ENCODE measurements around the gene IPO13. TPM values are rescaled to one million over a fixed set of nuclear protein-coding genes. Genes with fewer than 3 reads are reported as not detected.

IPO13 gene
- total RNA-seq, 4 donors from 2014 or later = 21.1 to 48.1 (median 42.0) TPM

DNA sequence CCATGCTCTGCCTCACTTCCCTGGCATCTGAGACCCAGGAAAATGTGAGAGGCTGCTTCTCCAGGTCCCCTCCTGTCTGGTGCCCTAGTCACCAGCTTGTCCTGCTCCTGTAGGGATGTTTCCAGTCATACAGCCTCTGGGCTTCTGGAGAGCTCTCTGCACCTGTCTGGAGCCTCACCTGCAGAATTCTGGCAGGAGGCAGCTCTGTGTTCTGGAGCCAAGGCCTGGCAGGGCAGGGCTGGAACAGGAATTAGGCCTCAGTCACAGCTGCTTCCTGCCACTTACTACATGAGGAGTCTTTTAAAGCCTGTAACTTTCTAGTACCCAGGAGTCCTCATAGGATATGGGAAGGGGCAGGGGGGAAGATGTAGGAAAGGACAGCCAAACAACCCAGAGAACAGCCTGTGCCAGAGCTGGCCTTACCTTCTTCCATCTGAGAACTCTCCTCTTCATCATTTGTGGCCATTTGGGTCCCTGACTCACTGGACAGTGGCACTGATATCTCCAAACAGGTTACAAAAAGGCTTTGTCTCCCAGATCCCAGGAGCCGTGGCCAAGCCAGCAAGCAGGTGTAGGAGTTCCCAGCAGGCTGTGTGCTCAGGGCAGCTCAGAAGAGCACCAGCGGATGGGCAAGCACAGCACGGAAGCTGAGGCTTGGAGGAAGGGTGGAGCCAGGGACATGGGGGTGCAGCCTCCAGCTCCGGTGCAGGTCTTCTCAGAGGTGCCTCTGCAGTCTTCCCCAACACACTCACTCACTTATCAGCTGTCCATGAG is 44.5 kb upstream of the IPO13 start:
- 93 to 96% methylated on average over 4 of the region's 4 CpGs for WGBS, 2 donors
- intact Hi-C loops (cut with DNase I) = no loop called here
- Histone ChIP-seq H3K36me3 (peaks cover 0 to 3% of the 10 kb centered on the region in 2 donors), H3K27me3 (no peaks in the 10 kb centered on the region), H3K4me1 (no peaks in the 10 kb centered on the region), H3K9me3 (no peaks in the 10 kb centered on the region), H3K27ac (no peak overlapping the region), H3K4me3 (replicated peaks in 1 of 3) (no peak overlapping the region)
- TF ChIP-seq POLR2A (IDR thresholded peaks at IDR 0.05) = no peak
- TF ChIP-seq, protein P1, sequence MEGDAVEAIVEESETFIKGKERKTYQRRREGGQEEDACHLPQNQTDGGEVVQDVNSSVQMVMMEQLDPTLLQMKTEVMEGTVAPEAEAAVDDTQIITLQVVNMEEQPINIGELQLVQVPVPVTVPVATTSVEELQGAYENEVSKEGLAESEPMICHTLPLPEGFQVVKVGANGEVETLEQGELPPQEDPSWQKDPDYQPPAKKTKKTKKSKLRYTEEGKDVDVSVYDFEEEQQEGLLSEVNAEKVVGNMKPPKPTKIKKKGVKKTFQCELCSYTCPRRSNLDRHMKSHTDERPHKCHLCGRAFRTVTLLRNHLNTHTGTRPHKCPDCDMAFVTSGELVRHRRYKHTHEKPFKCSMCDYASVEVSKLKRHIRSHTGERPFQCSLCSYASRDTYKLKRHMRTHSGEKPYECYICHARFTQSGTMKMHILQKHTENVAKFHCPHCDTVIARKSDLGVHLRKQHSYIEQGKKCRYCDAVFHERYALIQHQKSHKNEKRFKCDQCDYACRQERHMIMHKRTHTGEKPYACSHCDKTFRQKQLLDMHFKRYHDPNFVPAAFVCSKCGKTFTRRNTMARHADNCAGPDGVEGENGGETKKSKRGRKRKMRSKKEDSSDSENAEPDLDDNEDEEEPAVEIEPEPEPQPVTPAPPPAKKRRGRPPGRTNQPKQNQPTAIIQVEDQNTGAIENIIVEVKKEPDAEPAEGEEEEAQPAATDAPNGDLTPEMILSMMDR (IDR thresholded peaks at IDR 0.05) = no peak
- no peak for DNase-seq

DNA sequence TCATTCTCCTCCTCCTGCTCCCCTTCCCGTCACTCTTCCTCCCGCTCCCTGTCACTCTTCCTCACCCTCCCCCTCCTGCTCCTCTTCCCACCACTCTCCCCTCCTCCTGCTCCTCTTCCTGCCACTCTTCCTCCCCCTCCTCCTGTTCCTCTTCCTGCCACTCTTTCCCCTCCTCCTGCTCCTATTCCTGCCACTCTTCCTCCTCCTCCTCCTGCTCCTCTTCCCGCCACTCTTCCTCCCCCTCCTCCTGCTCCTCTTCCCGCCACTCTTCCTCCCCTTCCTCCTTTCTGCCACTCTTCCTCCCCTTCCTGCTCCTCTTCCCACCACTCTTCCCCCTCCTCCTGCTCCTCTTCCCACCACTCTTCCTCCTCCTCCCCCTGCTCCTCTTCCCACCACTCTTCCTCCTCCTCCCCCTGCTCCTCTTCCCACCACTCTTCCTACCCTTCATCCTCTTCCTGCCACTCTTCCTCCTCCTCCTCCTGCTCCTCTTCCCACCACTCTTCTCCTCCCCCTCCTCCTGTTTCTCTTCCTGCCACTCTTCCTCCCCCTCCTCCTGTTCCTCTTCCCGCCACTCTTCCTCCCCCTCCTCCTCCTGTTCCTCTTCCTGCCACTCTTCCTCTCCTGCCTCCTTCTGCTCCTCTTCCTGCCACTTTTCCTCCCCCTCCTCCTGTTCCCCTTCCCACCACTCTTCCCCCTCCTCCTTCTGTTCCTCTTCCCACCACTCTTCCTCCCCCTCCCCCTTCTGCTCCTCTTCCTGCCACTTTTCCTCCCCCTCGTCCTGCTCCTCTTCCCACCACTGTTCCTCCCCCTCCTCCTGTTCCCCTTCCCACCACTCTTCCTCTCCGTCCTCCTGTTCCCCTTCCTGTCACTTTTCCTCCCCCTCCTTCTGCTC is 41.8 kb upstream of the IPO13 start:
- Histone ChIP-seq H3K9me3 (no peaks in the 10 kb centered on the region), H3K4me3 (replicated peaks in 1 of 3) (no peak overlapping the region), H3K27ac (no peak overlapping the region), H3K4me1 (no peaks in the 10 kb centered on the region), H3K27me3 (no peaks in the 10 kb centered on the region), H3K36me3 (no peaks in the 10 kb centered on the region)
- intact Hi-C loops (cut with DNase I) = no loop called here
- 62 to 83% methylated on average over 7 of the region's 7 CpGs for WGBS, 2 donors
- TF ChIP-seq POLR2A (IDR thresholded peaks at IDR 0.05) = no peak
- TF ChIP-seq, protein P1 (IDR thresholded peaks at IDR 0.05) = no peak
- no peak for DNase-seq

DNA sequence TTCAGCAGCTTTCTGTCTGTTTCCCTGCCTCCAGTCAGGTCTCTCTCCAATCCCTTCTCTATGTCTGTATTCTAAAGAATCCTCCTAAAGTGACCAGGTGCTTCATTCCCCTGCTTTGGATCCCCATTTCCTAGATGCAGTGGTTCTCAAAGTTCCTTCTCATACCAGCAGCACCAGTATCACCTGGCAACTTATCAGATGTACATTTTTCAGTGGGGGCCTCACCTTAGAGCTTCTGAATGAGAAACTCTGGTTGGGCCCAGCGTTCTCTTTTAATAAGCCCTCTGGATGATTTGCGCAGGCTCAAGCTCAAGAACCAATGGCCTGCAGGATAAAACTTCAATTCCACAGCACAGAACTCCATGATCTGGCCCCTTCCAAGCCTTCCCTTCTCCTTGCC is 38.5 kb upstream of the IPO13 start:
- Histone ChIP-seq H3K4me1 (no peaks in the 10 kb centered on the region), H3K27me3 (no peaks in the 10 kb centered on the region), H3K36me3 (no peaks in the 10 kb centered on the region), H3K4me3 (replicated peaks in 1 of 3) (no peak overlapping the region), H3K27ac (no peak overlapping the region), H3K9me3 (no peaks in the 10 kb centered on the region)
- TF ChIP-seq POLR2A (IDR thresholded peaks at IDR 0.05) = no peak
- TF ChIP-seq, protein P1 (IDR thresholded peaks at IDR 0.05) = no peak
- DNase-seq = no peak
- WGBS, 2 donors = 98% methylated on average over 2 of the region's 2 CpGs
- intact Hi-C loops (cut with DNase I) = no loop called here

DNA sequence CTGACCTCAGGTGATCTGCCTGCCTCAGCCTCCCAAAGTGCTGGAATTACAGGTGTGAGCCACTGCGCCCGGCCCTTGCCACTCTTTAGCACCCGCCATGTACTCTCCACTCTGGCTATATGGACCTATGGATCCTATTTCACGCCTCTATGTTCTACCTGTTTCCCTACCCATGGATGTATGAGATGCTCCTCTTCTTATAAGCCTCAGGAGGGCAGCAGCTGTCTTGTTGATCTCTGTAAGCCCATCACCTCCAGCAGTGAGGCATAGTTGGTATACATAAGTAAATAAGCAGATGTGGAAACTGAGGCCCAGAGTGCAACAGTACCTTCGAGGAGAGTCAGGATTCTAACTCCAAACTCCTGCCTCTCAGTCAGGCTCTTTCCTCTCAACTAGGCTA is 37.9 kb upstream of the IPO13 start:
- intact Hi-C loops (cut with DNase I) = no loop called here
- no peak for DNase-seq
- H3K9me3 ChIP-seq = no peaks in the 10 kb centered on the region
- no peak overlapping the region for H3K27ac ChIP-seq
- H3K4me1 ChIP-seq = no peaks in the 10 kb centered on the region
- H3K36me3 ChIP-seq = no peaks in the 10 kb centered on the region
- no peak overlapping the region for H3K4me3 ChIP-seq (replicated peaks in 1 of 3)
- WGBS, 2 donors = 98% methylated on average over 5 of the region's 5 CpGs
- no peak for TF ChIP-seq POLR2A (IDR thresholded peaks at IDR 0.05)
- TF ChIP-seq, protein P1 (IDR thresholded peaks at IDR 0.05) = no peak
- H3K27me3 ChIP-seq = no peaks in the 10 kb centered on the region

DNA sequence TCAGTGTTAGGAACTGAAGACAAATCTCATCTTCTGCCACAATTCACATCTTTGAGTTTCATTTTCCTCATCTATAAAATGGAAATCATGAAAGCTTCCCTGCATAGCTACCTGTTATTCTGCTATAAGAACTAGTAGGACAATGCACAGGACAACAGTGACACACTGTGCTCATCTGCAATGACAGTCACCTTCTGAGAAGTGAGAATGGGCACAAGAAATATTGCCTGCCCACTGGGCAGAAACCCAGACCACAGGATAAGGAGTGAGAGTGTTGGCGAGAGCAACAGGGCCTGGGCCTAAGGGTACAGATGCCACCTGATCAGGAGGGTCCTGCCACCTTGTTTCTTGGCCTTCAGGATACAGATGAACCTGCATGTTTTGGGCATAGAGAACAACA is 36.4 kb upstream of the IPO13 start:
- 85 to 100% methylated on average over 1 of the region's 1 CpG for WGBS, 2 donors

More for the DNA sequence above, 36.4 kb upstream of the IPO13 start:
- Histone ChIP-seq H3K4me1 (no peaks in the 10 kb centered on the region), H3K4me3 (replicated peaks in 1 of 3) (no peak overlapping the region), H3K36me3 (no peaks in the 10 kb centered on the region), H3K27ac (no peak overlapping the region), H3K27me3 (no peaks in the 10 kb centered on the region), H3K9me3 (no peaks in the 10 kb centered on the region)
- TF ChIP-seq POLR2A (IDR thresholded peaks at IDR 0.05) = no peak
- TF ChIP-seq, protein P1 (IDR thresholded peaks at IDR 0.05) = no peak
- no peak for DNase-seq
- intact Hi-C loops (cut with DNase I) = no loop called here
